SU-DHL-6 (cell line): ENCODE results near the gene SRSF11.

Experiments used
- EZH2phosphoT487 ChIP-seq: fragments of 200-600 bp; sonication (generic), shearing (Covaris generic); conservative IDR thresholded peaks from 2 replicates; pipeline ENCODE4 v1.6.1; 2018; ENCODE audit warnings: mild to moderate bottlenecking, antibody characterized with exemption, low read length, moderate library complexity, mixed read lengths
- TF ChIP-seq, protein P1 (sequence below): fragments of 200-600 bp; sonication (generic); IDR thresholded peaks from one replicate; pipeline ENCODE4 v1.5.1; 2017; ENCODE audit warnings: antibody characterized with exemption, mild to moderate bottlenecking, low read length, moderate library complexity; ENCODE audit not compliant: insufficient read depth, poor library complexity, severe bottlenecking

DNA sequence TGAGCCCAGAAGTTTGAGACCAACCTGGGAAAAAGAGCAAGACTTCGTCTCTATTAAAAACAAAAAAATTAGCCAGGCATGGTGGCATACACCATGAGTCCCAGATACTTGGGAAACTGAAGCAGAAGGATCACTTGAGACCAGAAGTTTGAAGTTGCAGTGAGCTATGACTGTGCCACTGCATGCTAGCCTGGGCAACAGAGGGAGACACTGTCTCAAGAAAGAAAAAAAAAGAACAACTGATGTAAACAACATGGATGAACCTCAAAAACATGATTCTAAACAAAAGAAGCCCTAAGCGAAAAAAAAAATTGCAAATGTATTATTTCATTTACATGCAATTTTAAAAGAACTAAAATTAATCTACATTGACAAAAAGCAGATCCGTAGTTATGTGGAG, 24.8 kb upstream of the SRSF11 start:
- TF ChIP-seq, protein P1, sequence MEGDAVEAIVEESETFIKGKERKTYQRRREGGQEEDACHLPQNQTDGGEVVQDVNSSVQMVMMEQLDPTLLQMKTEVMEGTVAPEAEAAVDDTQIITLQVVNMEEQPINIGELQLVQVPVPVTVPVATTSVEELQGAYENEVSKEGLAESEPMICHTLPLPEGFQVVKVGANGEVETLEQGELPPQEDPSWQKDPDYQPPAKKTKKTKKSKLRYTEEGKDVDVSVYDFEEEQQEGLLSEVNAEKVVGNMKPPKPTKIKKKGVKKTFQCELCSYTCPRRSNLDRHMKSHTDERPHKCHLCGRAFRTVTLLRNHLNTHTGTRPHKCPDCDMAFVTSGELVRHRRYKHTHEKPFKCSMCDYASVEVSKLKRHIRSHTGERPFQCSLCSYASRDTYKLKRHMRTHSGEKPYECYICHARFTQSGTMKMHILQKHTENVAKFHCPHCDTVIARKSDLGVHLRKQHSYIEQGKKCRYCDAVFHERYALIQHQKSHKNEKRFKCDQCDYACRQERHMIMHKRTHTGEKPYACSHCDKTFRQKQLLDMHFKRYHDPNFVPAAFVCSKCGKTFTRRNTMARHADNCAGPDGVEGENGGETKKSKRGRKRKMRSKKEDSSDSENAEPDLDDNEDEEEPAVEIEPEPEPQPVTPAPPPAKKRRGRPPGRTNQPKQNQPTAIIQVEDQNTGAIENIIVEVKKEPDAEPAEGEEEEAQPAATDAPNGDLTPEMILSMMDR: no peak
- TF ChIP-seq EZH2phosphoT487: no peak
